ENCODE measurements around the gene LSM10. TPM values are rescaled to one million over a fixed set of nuclear protein-coding genes. Genes with fewer than 3 reads are reported as not detected.
A peak's percentile ranks its signal among the peaks of the same experiment; 100 is the strongest.

The LSM10 gene
- total RNA-seq, 2 donors from 2014 or later: 30.7 to 34.8 TPM

DNA sequence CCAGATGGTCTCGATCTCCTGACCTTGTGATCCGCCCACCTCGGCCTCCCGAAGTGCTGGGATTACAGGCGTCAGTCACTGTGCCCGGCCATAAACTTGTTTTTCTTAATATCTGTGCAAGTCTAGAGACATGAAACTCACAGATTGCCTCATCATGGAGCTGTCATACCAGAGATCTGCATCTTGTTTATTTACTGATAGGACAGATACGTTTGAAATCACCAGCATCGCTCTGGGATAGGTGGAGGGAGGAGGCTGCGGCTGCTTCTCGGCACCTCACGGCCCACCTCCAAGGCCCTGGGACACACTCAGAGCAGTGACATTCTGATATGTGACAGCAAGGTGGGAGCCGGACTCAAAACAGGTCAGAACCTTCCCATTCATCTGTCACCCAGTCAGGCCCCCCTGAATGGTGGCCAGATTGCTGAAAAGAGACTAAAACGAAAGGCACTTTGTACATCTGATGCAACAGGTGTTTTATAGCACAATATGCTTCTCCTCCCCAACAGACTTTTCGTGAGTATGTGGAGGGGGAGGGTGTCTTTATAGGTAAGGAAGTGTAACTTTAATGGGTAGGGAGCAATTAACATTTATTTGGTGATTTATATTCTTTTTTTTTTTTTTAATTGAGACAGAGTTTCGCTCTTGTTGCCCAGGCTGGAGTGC lies 18.1 kb upstream of the LSM10 start:
- DNase-seq (ENCODE audit: low spot score): no peak
- intact Hi-C loops (cut with DNase I): loop anchor here in 1 of 2 donors (10.0 kb wide), 1 partner anchor 321 kb away; no protein-coding TSS in a partner anchor

- no peak for DNase-seq (ENCODE audit: low spot score)
- intact Hi-C loops (cut with DNase I): loop anchor here (5.0 to 10.0 kb wide), 2 partner anchors 72 to 320 kb away; no protein-coding TSS in a partner anchor
Observed at GRCh38 chr1:36414384-36414783, 16.7 kb upstream of the LSM10 start.

GRCh38 chr1:36411674-36412648 lies 14.3 kb upstream of the LSM10 start:
- no peak for DNase-seq (ENCODE audit: low spot score)
- intact Hi-C loops (cut with DNase I): loop anchor here (5.0 to 10.0 kb wide), 2 partner anchors 70 to 317 kb away; no protein-coding TSS in a partner anchor

DNA sequence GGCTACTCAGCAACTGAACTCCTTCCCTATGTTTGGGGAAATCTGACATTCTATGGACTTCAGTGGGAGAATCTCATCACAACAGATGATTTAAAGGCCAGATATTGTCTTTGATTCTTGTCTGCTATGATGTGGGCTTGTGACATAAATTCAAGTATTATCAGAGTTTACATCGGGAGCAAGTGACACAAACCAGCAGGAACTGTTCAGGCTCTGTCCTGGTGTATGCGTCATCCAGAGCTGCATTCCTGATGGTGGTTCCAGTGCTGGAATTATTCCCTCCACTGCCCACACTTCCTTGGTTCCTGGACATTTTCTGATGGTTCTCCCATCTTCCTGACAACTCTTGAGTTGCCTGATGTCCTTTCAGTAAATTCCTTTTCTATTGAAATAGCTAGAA lies 10.8 kb upstream of the LSM10 start:
- intact Hi-C loops (cut with DNase I): no loop called here
- DNase-seq (ENCODE audit: low spot score): no peak

GRCh38 chr1:36406440-36406839 lies 8.7 kb upstream of the LSM10 start:
- intact Hi-C loops (cut with DNase I): no loop called here
- no peak for DNase-seq (ENCODE audit: low spot score)

- intact Hi-C loops (cut with DNase I): no loop called here
- DNase-seq (ENCODE audit: low spot score): no peak
Observed at GRCh38 chr1:36402504-36402890, 4.8 kb upstream of the LSM10 start.

- intact Hi-C loops (cut with DNase I): no loop called here
- DNase-seq (ENCODE audit: low spot score): no peak
Observed at GRCh38 chr1:36401602-36402503, 4.1 kb upstream of the LSM10 start.

DNA sequence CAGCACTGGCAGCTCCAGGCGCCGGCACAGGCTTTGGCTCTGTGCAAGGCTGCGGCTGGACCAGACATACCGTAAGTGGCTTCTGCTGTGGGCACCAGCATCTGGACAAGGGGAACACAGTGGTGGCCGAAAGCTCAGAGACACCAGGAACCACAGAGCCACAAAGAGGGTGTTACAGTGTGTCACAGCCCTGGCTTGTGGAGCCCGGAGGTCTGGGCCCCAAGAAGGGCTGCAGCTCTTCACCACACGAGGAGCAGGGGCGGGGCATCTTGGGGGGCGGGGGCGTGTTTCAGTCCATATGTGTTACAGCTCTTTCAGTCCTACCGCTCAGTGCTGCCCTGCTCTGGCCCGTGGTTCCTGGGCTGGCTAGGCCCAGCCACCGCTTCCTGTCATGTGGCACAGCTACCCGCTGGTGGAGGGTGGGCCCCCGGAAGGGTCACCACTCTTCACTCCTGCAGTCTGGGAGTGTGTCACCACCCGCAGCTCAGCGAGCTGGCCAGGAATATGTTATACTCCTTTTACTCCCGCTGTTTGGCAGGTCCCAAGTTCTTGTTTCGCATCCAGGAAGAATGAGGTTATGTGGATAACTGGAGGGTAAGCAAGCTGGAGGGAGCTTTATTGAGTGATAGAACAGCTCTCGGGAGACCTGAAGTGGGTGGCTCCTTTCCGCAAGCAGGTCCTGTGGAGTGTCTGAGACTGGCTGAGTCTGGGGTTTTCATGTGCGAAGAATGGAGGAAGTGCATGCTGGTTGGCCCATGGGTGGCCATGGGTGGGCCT lies 3.3 kb upstream of the LSM10 start:
- intact Hi-C loops (cut with DNase I): no loop called here
- peak; percentile 95 for DNase-seq (ENCODE audit: low spot score)

DNA sequence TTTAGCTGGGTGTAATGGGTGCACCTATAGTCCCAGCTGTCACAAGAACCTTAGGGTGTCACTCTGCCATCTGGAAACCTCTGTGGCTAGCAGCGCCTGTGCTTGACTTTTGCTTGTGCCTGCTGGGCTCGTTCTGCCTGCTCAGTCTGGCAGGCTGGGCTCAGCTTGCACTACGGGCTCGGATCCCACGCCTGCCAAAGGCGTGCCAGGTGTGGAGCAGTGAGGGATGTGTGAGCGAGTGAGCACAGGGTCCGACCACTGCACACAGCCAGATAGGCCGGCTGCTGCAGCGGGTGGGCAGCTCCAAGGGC lies 2.8 kb upstream of the LSM10 start:
- intact Hi-C loops (cut with DNase I): no loop called here
- DNase-seq (ENCODE audit: low spot score): no peak

GRCh38 chr1:36398370-36398977 lies 766 bp upstream of the LSM10 start:
- intact Hi-C loops (cut with DNase I): no loop called here
- no peak for DNase-seq (ENCODE audit: low spot score)

- intact Hi-C loops (cut with DNase I): no loop called here
- no peak for DNase-seq (ENCODE audit: low spot score)
Observed at GRCh38 chr1:36397083-36397377, 678 bp downstream of the LSM10 start.

DNA sequence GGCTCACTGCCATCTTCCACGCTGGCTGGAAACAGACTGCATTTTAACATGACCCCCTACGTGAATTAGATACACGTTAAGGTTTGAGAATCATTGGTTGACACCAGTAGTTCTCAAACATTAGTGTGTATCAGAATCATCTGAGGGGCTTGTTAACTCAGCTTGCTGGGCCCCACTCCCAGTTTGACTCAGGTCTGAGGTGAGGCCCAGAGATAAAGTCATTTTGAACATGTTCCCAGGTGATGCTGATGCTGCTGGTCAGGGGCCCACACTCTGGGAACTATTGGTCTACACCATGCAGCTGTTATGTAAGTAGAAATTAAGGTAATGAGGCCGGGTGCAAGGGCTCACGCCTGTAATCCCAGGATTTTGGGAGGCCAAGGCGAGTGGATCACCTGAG lies 1.3 kb downstream of the LSM10 start:
- intact Hi-C loops (cut with DNase I): no loop called here
- DNase-seq (ENCODE audit: low spot score): no peak

DNA sequence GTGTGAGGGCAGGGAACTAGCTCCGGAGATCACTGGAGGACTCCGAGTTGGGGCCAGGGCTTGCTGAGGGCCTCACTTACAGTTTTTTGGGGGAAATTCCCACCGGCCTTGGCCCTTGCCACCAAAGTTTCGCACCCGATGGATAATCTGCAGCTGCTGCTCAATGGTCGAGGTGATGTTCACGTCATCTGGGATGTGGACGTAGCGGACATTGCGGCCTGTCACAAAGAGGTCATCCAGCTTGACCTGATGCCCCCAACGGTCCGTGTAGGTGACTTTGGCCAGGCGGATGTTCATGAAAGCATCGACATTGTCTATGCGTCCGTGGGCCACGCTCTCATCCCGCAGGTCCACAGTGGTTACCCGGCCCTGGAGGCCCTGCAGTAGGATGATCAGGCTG lies 4.0 kb downstream of the LSM10 start:
- no peak for DNase-seq (ENCODE audit: low spot score)

GRCh38 chr1:36392836-36393235 lies 4.9 kb downstream of the LSM10 start:
- intact Hi-C loops (cut with DNase I): no loop called here
- DNase-seq (ENCODE audit: low spot score): no peak

More for the DNA sequence above, 4.0 kb downstream of the LSM10 start:
- intact Hi-C loops (cut with DNase I): no loop called here

GRCh38 chr1:36391271-36391670 lies 6.4 kb downstream of the LSM10 start:
- DNase-seq (ENCODE audit: low spot score): no peak

DNA sequence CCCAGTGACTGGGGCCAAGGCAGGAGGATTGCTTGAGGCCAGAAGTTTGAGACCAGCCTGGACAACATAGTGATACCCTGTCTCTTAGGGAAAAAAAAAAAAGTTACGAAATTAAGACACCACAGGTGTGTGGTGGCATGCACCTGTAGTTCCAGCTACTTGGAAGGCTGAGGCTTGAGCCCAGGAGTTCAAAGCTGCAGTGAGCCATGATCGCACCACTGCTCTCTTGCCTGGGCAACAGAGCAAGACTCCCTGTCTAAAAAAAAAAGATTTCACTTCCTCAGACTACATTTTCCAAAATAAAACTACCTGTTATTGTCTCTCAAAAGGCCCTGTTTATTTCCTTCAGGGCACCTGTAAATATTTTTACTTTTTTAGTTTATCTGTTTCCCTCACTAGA lies 7.3 kb downstream of the LSM10 start:
- no peak for DNase-seq (ENCODE audit: low spot score)
- intact Hi-C loops (cut with DNase I): no loop called here

More at GRCh38 chr1:36391271-36391670, 6.4 kb downstream of the LSM10 start:
- intact Hi-C loops (cut with DNase I): no loop called here

DNA sequence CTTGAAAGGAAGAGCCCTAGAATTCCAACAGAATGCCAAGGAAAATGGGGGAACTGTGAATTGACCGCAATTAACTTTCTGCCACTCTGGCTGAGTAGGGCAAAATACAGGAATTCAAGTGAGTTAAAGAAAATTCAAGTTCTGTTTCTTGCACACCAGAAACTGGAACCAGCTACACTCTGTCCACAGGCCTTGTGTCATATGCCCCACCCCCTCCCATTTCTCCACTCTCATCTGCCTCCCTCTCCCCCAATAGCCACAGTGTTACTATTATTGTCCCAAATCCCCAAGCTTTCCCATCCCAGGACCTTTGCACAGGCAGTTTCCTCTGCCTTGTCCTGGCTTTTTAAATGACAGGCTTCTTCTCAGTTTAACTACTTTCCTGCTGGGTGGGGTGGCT lies 7.7 kb downstream of the LSM10 start:
- no peak for DNase-seq (ENCODE audit: low spot score)
- intact Hi-C loops (cut with DNase I): no loop called here

- intact Hi-C loops (cut with DNase I): no loop called here
- DNase-seq (ENCODE audit: low spot score): no peak
Observed at GRCh38 chr1:36389261-36389660, 8.4 kb downstream of the LSM10 start.

All from posterior vena cava (tissue), 2 donors.